Heart right ventricle (tissue), 16 donors: ENCODE data around the gene AGR3. TPM values are rescaled to one million over a fixed set of nuclear protein-coding genes. Genes with fewer than 3 reads are reported as not detected.

Source experiments
- ATAC-seq, 8 donors: fragments of 200-7000 bp; cut with Tn5 transposase; one replicate each; pipeline ENCODE4 v1.9.1; 2020; ENCODE audit warnings: mild to moderate bottlenecking in 8 of 8, moderate library complexity in 8 of 8, moderate number of reproducible peaks in 1 of 8
- DNase-seq, 2 donors: peaks; one replicate each; pipeline ENCODE4 v3.0.0-alpha.2; 2020
- H3K27ac ChIP-seq, 10 donors: fragments of 200-600 bp; sonication (generic) in 2 of 10; one replicate each; pipeline versions ENCODE4 v1.5.0 to v1.8.0; 2020 to 2022; ENCODE audit warnings: mild to moderate bottlenecking in 3 of 10
- H3K27me3 ChIP-seq, 7 donors: fragments of 200-600 bp; one replicate each; pipeline ENCODE4 v1.8.0; 2021 to 2022; ENCODE audit warnings: mild to moderate bottlenecking in 2 of 7
- H3K36me3 ChIP-seq, 9 donors: fragments of 200-600 bp; sonication (generic) in 1 of 9; one replicate each; pipeline versions ENCODE4 v1.5.0 to v1.8.0; 2020 to 2022; ENCODE audit warnings: mild to moderate bottlenecking in 2 of 9
- H3K4me1 ChIP-seq, 9 donors: fragments of 200-600 bp; sonication (generic) in 1 of 9; one replicate each; pipeline versions ENCODE4 v1.5.0 to v1.8.0; 2020 to 2022; ENCODE audit warnings: mild to moderate bottlenecking in 4 of 9
- H3K4me3 ChIP-seq, 10 donors: fragments of 200-600 bp; sonication (generic) in 2 of 10; one replicate each; pipeline versions ENCODE4 v1.5.0 to v1.8.0; 2020 to 2022; ENCODE audit warnings: mild to moderate bottlenecking in 7 of 10, moderate library complexity in 2 of 10
- H3K9me3 ChIP-seq, 11 donors: fragments of 200-600 bp in 10 of 11; sonication (generic) in 2 of 11; one replicate each; pipeline versions ENCODE4 v1.5.0 to v1.8.0; 2013 to 2022; ENCODE audit warnings: mild to moderate bottlenecking in 2 of 11, control low read depth in 1 of 11, moderate library complexity in 1 of 11
- CTCF ChIP-seq, 9 donors: fragments of 200-600 bp; sonication (generic) in 2 of 9; IDR thresholded peaks; one replicate each; pipeline versions ENCODE4 v1.5.0 to v1.8.0; 2021 to 2022; ENCODE audit warnings: antibody characterized with exemption in 9 of 9, mild to moderate bottlenecking in 5 of 9, moderate library complexity in 1 of 9
- WGBS, 2 donors: extraction: QIAGEN DNeasy Blood & Tissue Kit; methylation state at CpG; one replicate each; pipeline ENCODE4 v1.1.7; 2013; ENCODE audit warnings: inconsistent platforms in 1 of 2; 5-methylcytosine and 5-hydroxymethylcytosine counted together
- intact Hi-C, 10 donors: fragments of 100-400 bp; cut with DNase I; formaldehyde crosslinking; loops; one replicate each; pipeline versions ENCODE4 v1.11.1 to v1.14.2; 2022
- polyA plus RNA-seq, 2 donors: library from polyadenylated mRNA; stranded (reverse); fragments of 200-250 nt; gene quantifications; one replicate each; pipeline ENCODE4 v1.2.3, GENCODE V29; 2013
- total RNA-seq, 10 donors: library from RNA; stranded (reverse); fragmentation: NEBNext Ultra II Directional in 3 of 10; extraction: Animal tissue kit (Norgen Biotek cat#: 25700) in 3 of 10; gene quantifications; one replicate each; pipeline versions ENCODE4 v1.2.1 to v1.2.4, GENCODE V29; 2021 to 2023
- donor health status: Arrhythmogenic right ventricular cardiomyopathy.
- donor health status: ischemic (EF 13 %, LVEDD 7.1; RV severe dilation, severe dysfunction).
- donor health status: healthy with polysubstance abuse.
- donor health status: DM: no; HTN: yes; CAD: no.
- donor health status: DM: no; HTN: no; CAD: no.
- donor health status: ischemic (EF 25% LVEDD 6.9; RV normal size, moderate dysfunction).
- donor health status: ischemic (EF 25% LVEDD 5.7; RV mildly dilated, moderate dysfunction).
- donor health status: healthy.
- donor health status: DM: yes; HTN: yes; CAD: no.
- donor health status: Ischemic cardiomyopathy.
- donor health status: ischemic (EF 35%, LVEDD 5.7; RV mildly dilated, moderate dysfunction).
- donor health status: nonischemic (EF 11% LVEDD 7.7; RV severe dilation, severe dysfunction).
- donor health status: DM: yes; HTN: yes; CAD: no.
- donor health status: PGD.
- donor health status: ischemic (EF 29% LVEDD 5.4; RV normal size, mild dysfunction).
- donor health status: nonischemic (EF 23%, LVEDD 6.1; RV moderate dilation, normal function).

Gene AGR3
- total and polyA plus RNA-seq, 12 donors: not detected

- no peak overlapping the region for H3K27ac ChIP-seq
- TF ChIP-seq CTCF (IDR thresholded peaks at IDR 0.05): peak in 8 of 9 donors; percentile 46 to 76 (median 66)
- H3K9me3 ChIP-seq: no peaks in the 10 kb centered on the region
- no peaks in the 10 kb centered on the region for H3K27me3 ChIP-seq
- H3K4me1 ChIP-seq: peaks cover 0 to 15% (median 0%) of the 10 kb centered on the region in 9 donors
- intact Hi-C loops: loop anchor here in 2 of 10 donors (2.0 to 10.0 kb wide), 4 partner anchors 53 to 719 kb away; no protein-coding TSS in a partner anchor
- no peaks in the 10 kb centered on the region for H3K36me3 ChIP-seq
- ATAC-seq: peak in 7 of 8 donors; percentile 52 to 87 (median 81)
- 54 to 70% methylated on average over 2 of the region's 2 CpGs for WGBS, 2 donors
- peak in 1 of 2 donors; percentile 21 for DNase-seq
- no peak overlapping the region for H3K4me3 ChIP-seq
These were observed 44.5 kb upstream of the AGR3 start for GRCh38 chr7:16926283-16926682.

DNA sequence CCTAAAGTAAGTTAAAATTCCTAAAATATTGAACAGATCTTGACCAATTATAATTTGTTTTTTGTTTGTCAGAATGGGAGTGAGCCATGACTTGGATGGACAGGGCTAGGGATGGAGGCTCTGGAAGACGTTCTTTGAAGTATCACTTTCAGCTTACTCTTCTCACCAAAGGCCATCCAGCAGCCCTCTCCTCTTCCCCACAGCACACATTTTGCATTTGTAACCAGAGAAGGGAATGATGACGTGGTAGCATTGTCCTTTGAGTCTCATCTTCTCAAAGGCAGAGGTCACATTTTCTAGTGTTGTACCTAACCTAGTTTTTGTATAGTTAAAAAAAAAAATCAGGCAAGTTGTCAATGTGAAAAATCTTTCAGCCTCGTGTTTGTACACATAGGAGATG lies 43.8 kb upstream of the AGR3 start:
- intact Hi-C loops: loop anchor here in 2 of 10 donors (2.0 to 10.0 kb wide), 4 partner anchors 53 to 719 kb away; no protein-coding TSS in a partner anchor

GRCh38 chr7:16923019-16923418 lies 41.2 kb upstream of the AGR3 start:
- no peaks in the 10 kb centered on the region for H3K9me3 ChIP-seq
- no peak overlapping the region for H3K4me3 ChIP-seq
- no peaks in the 10 kb centered on the region for H3K4me1 ChIP-seq
- intact Hi-C loops: loop anchor here in 2 of 10 donors (10.0 kb wide), 2 partner anchors 308 to 722 kb away; no protein-coding TSS in a partner anchor
- H3K36me3 ChIP-seq: no peaks in the 10 kb centered on the region
- H3K27me3 ChIP-seq: no peaks in the 10 kb centered on the region
- no peak overlapping the region for H3K27ac ChIP-seq
- 76 to 82% methylated on average over 2 of the region's 2 CpGs for WGBS, 2 donors
- DNase-seq (no peak), ATAC-seq (no peak)
- no peak for TF ChIP-seq CTCF (IDR thresholded peaks at IDR 0.05)

More for the DNA sequence above, 43.8 kb upstream of the AGR3 start:
- Histone ChIP-seq H3K27me3 (no peaks in the 10 kb centered on the region), H3K27ac (no peak overlapping the region), H3K9me3 (no peaks in the 10 kb centered on the region), H3K4me1 (peaks cover 0 to 15% (median 0%) of the 10 kb centered on the region in 9 donors), H3K36me3 (no peaks in the 10 kb centered on the region), H3K4me3 (no peak overlapping the region)
- no peak for TF ChIP-seq CTCF (IDR thresholded peaks at IDR 0.05)
- ATAC-seq (no peak), DNase-seq (no peak)
- WGBS, 2 donors: 73 to 74% methylated on average over 3 of the region's 3 CpGs

- intact Hi-C loops: loop anchor here in 3 of 10 donors (2.0 to 10.0 kb wide), 3 partner anchors 225 to 723 kb away; no protein-coding TSS in a partner anchor
- DNase-seq (no peak), ATAC-seq (no peak)
These were observed 40.0 kb upstream of the AGR3 start for GRCh38 chr7:16921644-16922257.

More at GRCh38 chr7:16921644-16922257, 40.0 kb upstream of the AGR3 start:
- Histone ChIP-seq H3K4me3 (no peak overlapping the region), H3K27ac (no peak overlapping the region), H3K9me3 (no peaks in the 10 kb centered on the region), H3K4me1 (no peaks in the 10 kb centered on the region), H3K36me3 (no peaks in the 10 kb centered on the region), H3K27me3 (no peaks in the 10 kb centered on the region)
- 69 to 72% methylated on average over 3 of the region's 3 CpGs for WGBS, 2 donors
- no peak for TF ChIP-seq CTCF (IDR thresholded peaks at IDR 0.05)
